ENCODE measurements around the gene TIE1. TPM values are rescaled to one million over a fixed set of nuclear protein-coding genes. Genes with fewer than 3 reads are reported as not detected.

TIE1 gene
- total RNA-seq, 1 donor from 2014 or later: 643 TPM

GRCh38 chr1:43334453-43335205 is 33.8 kb downstream of the TIE1 start:
- DNase-seq (ENCODE audit: low spot score): no peak
- Mint-ChIP-seq H3K4me3 (ENCODE audit: unreplicated experiment) (no peak overlapping the region), H3K4me1 (ENCODE audit: unreplicated experiment) (peaks cover 40% of the 10 kb centered on the region), H3K27ac (ENCODE audit: unreplicated experiment) (no peak overlapping the region), H3K27me3 (ENCODE audit: unreplicated experiment) (peaks cover 13% of the 10 kb centered on the region), H3K36me3 (ENCODE audit: low read depth, unreplicated experiment) (no peaks in the 10 kb centered on the region), H3K9me3 (ENCODE audit: unreplicated experiment) (no peaks in the 10 kb centered on the region)
- no peak for TF ChIP-seq CTCF (IDR thresholded peaks at IDR 0.05; ENCODE audit: unreplicated experiment)

- no peak for TF ChIP-seq CTCF (IDR thresholded peaks at IDR 0.05; ENCODE audit: unreplicated experiment)
- Mint-ChIP-seq H3K27me3 (ENCODE audit: unreplicated experiment) (peaks cover 13% of the 10 kb centered on the region), H3K9me3 (ENCODE audit: unreplicated experiment) (no peaks in the 10 kb centered on the region), H3K27ac (ENCODE audit: unreplicated experiment) (peak within 1 kb of the TSS; percentile 34), H3K4me3 (ENCODE audit: unreplicated experiment) (peak within 1 kb of the TSS; percentile 45), H3K36me3 (ENCODE audit: low read depth, unreplicated experiment) (peaks cover 3% of the 10 kb centered on the region), H3K4me1 (ENCODE audit: unreplicated experiment) (peaks cover 27% of the 10 kb centered on the region)
- DNase-seq (ENCODE audit: low spot score): no peak
These were observed 36.8 kb downstream of the TIE1 start, which contains the start of gene MPL for GRCh38 chr1:43337588-43337987. TSS of gene MPL (plus strand) at chr1:43337818. CDS start at chr1:43337849, 31 bp downstream.

GRCh38 chr1:43338001-43338400 is 37.2 kb downstream of the TIE1 start:
- H3K36me3 Mint-ChIP-seq (ENCODE audit: low read depth, unreplicated experiment): peaks cover 3% of the 10 kb centered on the region
- TF ChIP-seq CTCF (IDR thresholded peaks at IDR 0.05; ENCODE audit: unreplicated experiment): no peak
- no peaks in the 10 kb centered on the region for H3K9me3 Mint-ChIP-seq (ENCODE audit: unreplicated experiment)
- peaks cover 27% of the 10 kb centered on the region for H3K4me1 Mint-ChIP-seq (ENCODE audit: unreplicated experiment)
- H3K4me3 Mint-ChIP-seq (ENCODE audit: unreplicated experiment): no peak overlapping the region
- H3K27ac Mint-ChIP-seq (ENCODE audit: unreplicated experiment): no peak overlapping the region
- DNase-seq (ENCODE audit: low spot score): no peak
- H3K27me3 Mint-ChIP-seq (ENCODE audit: unreplicated experiment): peaks cover 13% of the 10 kb centered on the region

- Mint-ChIP-seq H3K27ac (ENCODE audit: unreplicated experiment) (no peak overlapping the region), H3K9me3 (ENCODE audit: unreplicated experiment) (no peaks in the 10 kb centered on the region), H3K36me3 (ENCODE audit: low read depth, unreplicated experiment) (peaks cover 3% of the 10 kb centered on the region), H3K4me1 (ENCODE audit: unreplicated experiment) (peaks cover 32% of the 10 kb centered on the region), H3K27me3 (ENCODE audit: unreplicated experiment) (peaks cover 9% of the 10 kb centered on the region), H3K4me3 (ENCODE audit: unreplicated experiment) (peak overlapping the region; percentile 31)
- no peak for TF ChIP-seq CTCF (IDR thresholded peaks at IDR 0.05; ENCODE audit: unreplicated experiment)
- DNase-seq (ENCODE audit: low spot score): no peak
These were observed 38.9 kb downstream of the TIE1 start for GRCh38 chr1:43339584-43340232.

GRCh38 chr1:43340559-43340958 is 39.8 kb downstream of the TIE1 start:
- no peak for TF ChIP-seq CTCF (IDR thresholded peaks at IDR 0.05; ENCODE audit: unreplicated experiment)
- peaks cover 9% of the 10 kb centered on the region for H3K27me3 Mint-ChIP-seq (ENCODE audit: unreplicated experiment)
- no peaks in the 10 kb centered on the region for H3K9me3 Mint-ChIP-seq (ENCODE audit: unreplicated experiment)
- DNase-seq (ENCODE audit: low spot score): no peak
- peaks cover 3% of the 10 kb centered on the region for H3K36me3 Mint-ChIP-seq (ENCODE audit: low read depth, unreplicated experiment)
- H3K4me3 Mint-ChIP-seq (ENCODE audit: unreplicated experiment): no peak overlapping the region
- peaks cover 31% of the 10 kb centered on the region for H3K4me1 Mint-ChIP-seq (ENCODE audit: unreplicated experiment)
- H3K27ac Mint-ChIP-seq (ENCODE audit: unreplicated experiment): no peak overlapping the region

Data from endothelial cell (in vitro differentiated cells).